Panc1 (cell line): ENCODE measurements around the gene PTAFR. TPM values are rescaled to one million over a fixed set of nuclear protein-coding genes. Genes with fewer than 3 reads are reported as not detected.

Experiments
- ATAC-seq: fragments of 200-7000 bp; cut with Tn5 transposase; 2 replicates; pipeline ENCODE4 v1.9.1; 2020; ENCODE audit warnings: mild to moderate bottlenecking, moderate library complexity
- BruUV-seq: library from RNA; stranded (reverse); fragments of 400-500 nt; replicated peaks from 2 replicates; lab custom pipeline; 2021; lab: Mats Ljungman, UMichigan
- CTCF ChIA-PET: fragments of 300-600 bp; sonication (Branson Sonifier 250); formaldehyde crosslinking; loops from one replicate; lab custom pipeline; 2022; ENCODE audit warnings: antibody characterized with exemption; lab: Charles Lee
- POLR2A ChIA-PET: fragments of 300-600 bp; sonication (Branson Sonifier 250); formaldehyde crosslinking; loops from one replicate; lab custom pipeline; 2022; ENCODE audit warnings: antibody characterized with exemption; lab: Charles Lee
- DNase-seq: peaks from one replicate; pipeline ENCODE4 v3.0.0-alpha.2; 2010; ENCODE audit warnings: low read depth, low spot score
- H3K27ac ChIP-seq: 2 replicates; pipeline ENCODE4 v1.5.1; 2011; ENCODE audit warnings: mild to moderate bottlenecking, low read length, inconsistent platforms
- H3K27me3 ChIP-seq: fragments of 200-500 bp; sonication (Bioruptor generic); 2 replicates; pipeline ENCODE4 v1.6.0; 2014; ENCODE audit warnings: low read length, inconsistent platforms; ENCODE audit not compliant: control insufficient read depth, insufficient read depth
- H3K36me3 ChIP-seq: fragments of 200-500 bp; sonication (Bioruptor generic); 2 replicates; pipeline ENCODE4 v1.5.1; 2014; ENCODE audit warnings: inconsistent platforms, mild to moderate bottlenecking, low read length, moderate library complexity; ENCODE audit not compliant: control insufficient read depth, insufficient read depth
- H3K4me1 ChIP-seq: 2 replicates; pipeline ENCODE4 v1.5.1; 2011; ENCODE audit warnings: inconsistent platforms, mild to moderate bottlenecking, low read length, moderate library complexity; ENCODE audit not compliant: control insufficient read depth, insufficient read depth
- H3K4me3 ChIP-seq, 2 experiments: 2 replicates each; pipeline ENCODE4 v1.5.1; 2011 to 2012; ENCODE audit warnings: low read depth in 2 of 2, low read length in 2 of 2, mild to moderate bottlenecking in 2 of 2, inconsistent platforms in 1 of 2, moderate library complexity in 1 of 2
- H3K9me3 ChIP-seq: fragments of 200-500 bp; sonication (Bioruptor generic); 2 replicates; pipeline ENCODE4 v1.5.1; 2014; ENCODE audit warnings: low read depth, mild to moderate bottlenecking, inconsistent platforms, low read length, moderate library complexity; ENCODE audit not compliant: control insufficient read depth, insufficient read depth
- CTCF ChIP-seq: fragments of 450-650 bp; IDR thresholded peaks from 2 replicates; pipeline ENCODE4 v1.5.1; 2017; ENCODE audit warnings: mild to moderate bottlenecking
- POLR2AphosphoS5 ChIP-seq: IDR thresholded peaks from 2 replicates; pipeline ENCODE4 v1.6.1; 2012; ENCODE audit warnings: mild to moderate bottlenecking, low read depth, low read length, moderate library complexity
- REST ChIP-seq, 2 experiments: IDR thresholded peaks; 2 replicates each; pipeline ENCODE4 v1.6.1; 2011 to 2012; ENCODE audit warnings: low read depth in 2 of 2, control low read depth in 1 of 2, low read length in 1 of 2, mild to moderate bottlenecking in 1 of 2, moderate library complexity in 1 of 2; ENCODE audit not compliant: insufficient read depth in 1 of 2
- SIN3A ChIP-seq: IDR thresholded peaks from 2 replicates; pipeline ENCODE4 v1.6.1; 2012; ENCODE audit warnings: low read depth, mild to moderate bottlenecking, low read length, moderate library complexity, borderline replicate concordance; ENCODE audit not compliant: insufficient read depth
- TCF7L2 ChIP-seq: IDR thresholded peaks from 2 replicates; pipeline ENCODE4 v1.6.1; 2011; ENCODE audit warnings: mild to moderate bottlenecking, low read depth, low read length, inconsistent platforms
- in situ Hi-C: cut with HindIII; loops from 2 replicates; pipeline ENCODE4 v1.10.0; 2016; ENCODE audit warnings: low sequenced_read_pairs, low pct_unique_long_range_greater_than_20kb
- intact Hi-C: fragments of 100-400 bp; cut with micrococcal nuclease; formaldehyde crosslinking; loops from one replicate; pipeline ENCODE4 v1.10.0; 2022; ENCODE audit not compliant: unreplicated experiment
- total RNA-seq: library from RNA; stranded (reverse); gene quantifications from one replicate; pipeline ENCODE4 v1.2.1, GENCODE V29; 2021; ENCODE audit not compliant: unreplicated experiment

Gene PTAFR
- total RNA-seq, 1 experiment from 2014 or later, result 0.13 TPM

GRCh38 chr1:28185071-28185470 is 8.6 kb upstream of the PTAFR start:
- no peak for ATAC-seq
- ChIA-PET CTCF (no interaction called here), POLR2A (no interaction called here)
- no peak for DNase-seq
- TF ChIP-seq CTCF, result no peak
- no peak for TF ChIP-seq TCF7L2
- no peak for TF ChIP-seq POLR2AphosphoS5
- no peak for TF ChIP-seq SIN3A
- no peak for TF ChIP-seq REST (IDR thresholded peaks at IDR 0.05; ENCODE audit: insufficient read depth in 1 of 2, low read depth in 2 of 2, low read length in 1 of 2)
- no peaks in the 10 kb centered on the region for H3K36me3 ChIP-seq
- no peak overlapping the region for H3K4me3 ChIP-seq
- H3K27me3 ChIP-seq, result no peaks in the 10 kb centered on the region
- no TSS peak for BruUV-seq
- in situ Hi-C loops, result no loop called here
- intact Hi-C loops, result no loop called here
- H3K4me1 ChIP-seq, result no peaks in the 10 kb centered on the region
- H3K9me3 ChIP-seq, result no peaks in the 10 kb centered on the region
- no peak overlapping the region for H3K27ac ChIP-seq

- ATAC-seq, result no peak
- no peaks in the 10 kb centered on the region for H3K27me3 ChIP-seq
- intact Hi-C loops (no loop called here), in situ Hi-C loops (no loop called here)
- POLR2A ChIA-PET, result no interaction called here
- no peak overlapping the region for H3K27ac ChIP-seq
- CTCF ChIA-PET, result no interaction called here
- no peaks in the 10 kb centered on the region for H3K9me3 ChIP-seq
- DNase-seq, result no peak
- no peaks in the 10 kb centered on the region for H3K4me1 ChIP-seq
- no peaks in the 10 kb centered on the region for H3K36me3 ChIP-seq
- no peak overlapping the region for H3K4me3 ChIP-seq
- TF ChIP-seq POLR2AphosphoS5 (no peak), SIN3A (no peak), REST (IDR thresholded peaks at IDR 0.05; ENCODE audit: insufficient read depth in 1 of 2, low read depth in 2 of 2, low read length in 1 of 2) (no peak), CTCF (no peak), TCF7L2 (no peak)
- BruUV-seq, result no TSS peak
Observed at GRCh38 chr1:28180306-28181305, 4.1 kb upstream of the PTAFR start.
